Measurements from ENCODE around the gene ANKS4B. TPM values are rescaled to one million over a fixed set of nuclear protein-coding genes. Genes with fewer than 3 reads are reported as not detected.

The ANKS4B gene
- total RNA-seq, 2 experiments from 2014 or later, result not detected

- Mint-ChIP-seq H3K4me1 (ENCODE audit: low read depth) (no peaks in the 10 kb centered on the region), H3K27me3 (ENCODE audit: low read depth) (peaks cover 15% of the 10 kb centered on the region), H3K4me3 (no peak overlapping the region), H3K9me3 (ENCODE audit: insufficient read depth) (no peaks in the 10 kb centered on the region), H3K36me3 (ENCODE audit: low read depth) (no peaks in the 10 kb centered on the region), H3K27ac (no peak overlapping the region)
- ATAC-seq (no peak), DNase-seq (no peak)
- CTCF ChIA-PET, result no interaction called here
- POLR2A ChIA-PET, result no interaction called here
These were observed 16.8 kb downstream of the ANKS4B start for GRCh38 chr16:21250072-21250923.

GRCh38 chr16:21253470-21253869 lies 20.0 kb downstream of the ANKS4B start:
- ChIA-PET POLR2A (no interaction called here), CTCF (no interaction called here)
- DNase-seq (no peak), ATAC-seq (no peak)
- Mint-ChIP-seq H3K36me3 (ENCODE audit: low read depth) (no peaks in the 10 kb centered on the region), H3K4me1 (ENCODE audit: low read depth) (no peaks in the 10 kb centered on the region), H3K9me3 (ENCODE audit: insufficient read depth) (no peaks in the 10 kb centered on the region), H3K27ac (no peak overlapping the region), H3K4me3 (no peak overlapping the region), H3K27me3 (ENCODE audit: low read depth) (peaks cover 10% of the 10 kb centered on the region)

DNA sequence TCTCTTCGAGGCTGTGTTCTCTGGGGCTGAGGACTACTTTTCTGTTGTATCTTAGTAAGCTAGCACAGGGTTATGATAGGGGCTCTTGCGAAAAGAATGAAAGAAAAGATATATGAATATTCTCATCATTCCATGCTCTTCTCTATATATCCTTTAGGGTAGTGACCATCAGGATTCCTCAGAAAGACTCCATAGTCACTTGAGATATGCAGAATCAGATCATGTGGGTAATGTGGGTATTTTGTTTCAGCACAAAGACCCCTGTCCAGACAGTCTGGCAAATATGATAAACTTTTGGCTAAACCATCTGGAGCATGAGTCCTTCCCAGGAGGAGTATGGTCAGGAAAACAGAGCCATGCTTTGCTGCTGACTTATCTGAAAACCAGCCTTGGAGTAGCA lies 23.1 kb downstream of the ANKS4B start:
- ChIA-PET POLR2A (no interaction called here), CTCF (no interaction called here)
- Mint-ChIP-seq H3K4me3 (no peak overlapping the region), H3K4me1 (ENCODE audit: low read depth) (no peaks in the 10 kb centered on the region), H3K9me3 (ENCODE audit: insufficient read depth) (no peaks in the 10 kb centered on the region), H3K27me3 (ENCODE audit: low read depth) (peaks cover 4% of the 10 kb centered on the region), H3K36me3 (ENCODE audit: low read depth) (no peaks in the 10 kb centered on the region), H3K27ac (no peak overlapping the region)
- DNase-seq, result no peak
- no peak for ATAC-seq

GRCh38 chr16:21257284-21257683 lies 23.8 kb downstream of the ANKS4B start:
- no peak for ATAC-seq
- no peak overlapping the region for H3K27ac Mint-ChIP-seq
- POLR2A ChIA-PET, result no interaction called here
- H3K36me3 Mint-ChIP-seq (ENCODE audit: low read depth), result no peaks in the 10 kb centered on the region
- CTCF ChIA-PET, result no interaction called here
- peaks cover 4% of the 10 kb centered on the region for H3K27me3 Mint-ChIP-seq (ENCODE audit: low read depth)
- no peak for DNase-seq
- H3K4me1 Mint-ChIP-seq (ENCODE audit: low read depth), result no peaks in the 10 kb centered on the region
- H3K4me3 Mint-ChIP-seq, result no peak overlapping the region
- H3K9me3 Mint-ChIP-seq (ENCODE audit: insufficient read depth), result no peaks in the 10 kb centered on the region

DNA sequence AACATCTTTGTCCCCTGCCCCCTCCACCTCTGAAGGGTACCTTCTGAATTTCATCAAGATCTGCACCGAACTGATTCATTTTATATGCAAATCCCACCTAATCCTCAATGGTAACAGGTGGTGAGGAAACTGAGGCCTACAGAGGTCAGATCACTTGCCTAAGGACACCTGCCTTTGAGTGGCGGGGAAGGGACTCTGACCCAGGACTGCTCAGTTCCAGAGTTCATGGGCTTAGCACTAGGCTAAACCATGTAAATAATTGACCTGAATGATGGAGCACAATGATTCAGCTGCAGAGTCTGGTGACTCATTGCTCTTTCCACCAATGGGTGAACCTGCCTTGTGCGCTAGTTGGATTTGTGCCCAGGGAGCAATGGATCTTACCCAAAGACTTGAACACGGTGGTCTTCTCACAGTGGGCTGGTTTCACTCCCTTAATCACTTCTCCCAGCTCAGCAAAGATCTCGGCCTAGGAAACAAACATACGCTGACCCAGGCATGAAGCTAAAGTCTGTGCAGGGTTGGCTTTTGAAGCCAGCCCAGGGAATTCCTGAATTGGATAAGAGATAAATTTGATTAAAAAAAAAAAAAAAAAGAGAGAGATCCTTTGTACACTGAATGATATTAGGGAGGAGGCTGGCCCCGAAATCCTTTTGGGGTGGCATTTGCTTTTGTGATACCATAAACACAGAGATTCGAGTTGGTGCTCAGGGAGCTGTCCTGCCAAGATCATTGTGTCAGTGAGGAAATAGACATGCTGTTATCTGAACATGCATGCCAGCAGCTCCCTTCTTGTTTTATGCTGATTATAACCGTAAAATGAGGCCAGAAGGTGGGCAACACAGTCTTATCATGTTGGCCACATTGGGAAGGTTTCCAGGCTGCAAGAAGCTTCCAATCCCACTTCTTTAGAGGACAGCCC lies 27.6 kb downstream of the ANKS4B start:
- no peaks in the 10 kb centered on the region for H3K36me3 Mint-ChIP-seq (ENCODE audit: low read depth)
- CTCF ChIA-PET, result no interaction called here
- no peaks in the 10 kb centered on the region for H3K27me3 Mint-ChIP-seq (ENCODE audit: low read depth)
- no peaks in the 10 kb centered on the region for H3K4me1 Mint-ChIP-seq (ENCODE audit: low read depth)
- DNase-seq (no peak), ATAC-seq (no peak)
- POLR2A ChIA-PET, result interaction anchor here (1.0 kb wide), 1 partner anchor 31 kb away, joined by 3 read pairs; no protein-coding TSS in a partner anchor
- no peak overlapping the region for H3K27ac Mint-ChIP-seq
- H3K4me3 Mint-ChIP-seq, result no peak overlapping the region
- H3K9me3 Mint-ChIP-seq (ENCODE audit: insufficient read depth), result no peaks in the 10 kb centered on the region

DNA sequence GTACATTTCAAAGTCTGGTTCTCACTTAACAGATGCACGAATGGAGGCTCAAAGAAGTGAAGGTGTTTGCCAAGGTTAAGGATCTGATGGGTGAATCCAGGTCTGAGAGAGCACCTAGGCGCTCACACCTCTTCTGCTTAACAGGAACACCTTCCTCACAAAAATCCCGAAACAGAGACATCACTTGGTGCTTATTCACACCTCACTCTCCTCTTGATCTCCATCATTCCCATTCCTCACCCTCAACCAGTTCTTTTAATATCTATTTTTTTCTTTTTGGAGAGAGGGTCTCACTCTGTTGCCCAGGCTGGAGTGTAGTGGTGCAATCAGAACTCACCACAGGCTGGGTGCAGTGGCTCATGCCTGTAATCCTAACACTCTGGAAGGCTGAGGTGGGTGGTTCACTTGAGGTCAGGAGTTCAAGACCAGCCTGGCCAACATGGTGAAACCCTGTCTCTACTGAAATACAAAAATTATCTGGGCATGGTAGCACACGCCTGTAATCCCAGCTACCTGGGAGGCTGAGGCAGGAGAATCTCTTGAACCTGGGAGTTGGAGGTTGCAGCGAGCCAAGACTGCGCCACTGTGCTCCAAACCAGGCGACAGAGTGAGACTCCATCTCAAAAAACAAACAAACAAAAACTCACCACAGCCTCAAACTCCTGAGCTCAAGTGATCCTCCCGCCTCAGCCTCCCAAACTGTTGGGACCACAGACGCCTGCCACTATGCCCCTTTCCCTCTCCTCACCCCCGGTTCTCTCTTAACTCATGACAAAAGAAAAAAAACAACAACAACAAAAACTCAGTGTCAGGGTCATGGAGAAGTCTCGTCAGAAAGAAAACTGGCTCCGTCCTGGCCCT lies 29.5 kb downstream of the ANKS4B start:
- Mint-ChIP-seq H3K36me3 (ENCODE audit: low read depth) (no peaks in the 10 kb centered on the region), H3K9me3 (ENCODE audit: insufficient read depth) (no peaks in the 10 kb centered on the region), H3K4me1 (ENCODE audit: low read depth) (no peaks in the 10 kb centered on the region), H3K27me3 (ENCODE audit: low read depth) (no peaks in the 10 kb centered on the region), H3K4me3 (no peak overlapping the region), H3K27ac (no peak overlapping the region)
- ChIA-PET CTCF (no interaction called here), POLR2A (no interaction called here)
- DNase-seq (no peak), ATAC-seq (no peak)

DNA sequence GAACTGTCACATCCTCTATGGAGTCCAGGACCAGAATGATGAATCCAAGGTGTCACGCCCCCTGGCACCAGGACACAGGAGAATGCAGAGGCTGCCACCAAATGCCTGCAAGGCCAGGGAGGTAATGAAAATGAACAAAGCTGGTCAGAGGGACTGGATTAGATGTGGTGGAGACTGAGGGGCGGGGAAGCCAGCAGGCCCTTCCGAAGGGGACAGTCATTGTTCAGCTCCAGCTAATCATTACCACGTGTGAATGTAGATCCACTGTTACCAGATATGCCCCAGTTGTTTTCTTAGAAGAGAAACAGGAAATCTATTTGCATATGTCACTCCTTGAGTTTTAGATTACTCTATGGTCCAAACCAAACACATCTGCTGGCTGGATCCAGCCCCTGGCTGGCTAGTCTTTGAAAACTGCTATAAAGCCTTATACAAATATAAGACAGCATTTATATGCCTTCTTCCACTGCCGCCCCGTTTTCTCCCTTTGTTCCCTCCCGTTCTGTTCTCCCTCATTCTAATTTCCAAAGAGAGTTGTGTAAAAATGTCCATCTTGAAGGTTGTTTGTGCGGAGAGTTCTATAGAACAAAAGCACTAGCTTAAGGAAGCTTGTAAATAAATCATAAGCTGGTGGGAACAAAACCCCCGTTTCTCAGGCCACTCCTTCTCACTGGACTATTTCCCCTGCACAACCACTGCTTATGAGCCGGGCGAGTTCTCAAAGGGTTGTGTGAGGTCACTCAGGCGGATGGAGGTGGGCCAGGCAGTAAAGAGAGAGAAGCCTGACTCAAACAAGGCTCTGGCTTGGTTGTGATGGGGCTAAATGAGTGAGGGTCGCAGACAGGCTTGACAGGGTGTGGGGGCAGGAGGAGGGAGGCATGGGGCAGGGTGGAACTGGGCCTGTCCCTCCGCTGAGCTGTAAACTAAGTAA lies 30.4 kb downstream of the ANKS4B start:
- ChIA-PET CTCF (no interaction called here), POLR2A (no interaction called here)
- no peaks in the 10 kb centered on the region for H3K4me1 Mint-ChIP-seq (ENCODE audit: low read depth)
- ATAC-seq, result no peak
- no peak overlapping the region for H3K27ac Mint-ChIP-seq
- DNase-seq, result no peak
- H3K4me3 Mint-ChIP-seq, result no peak overlapping the region
- no peaks in the 10 kb centered on the region for H3K36me3 Mint-ChIP-seq (ENCODE audit: low read depth)
- no peaks in the 10 kb centered on the region for H3K9me3 Mint-ChIP-seq (ENCODE audit: insufficient read depth)
- no peaks in the 10 kb centered on the region for H3K27me3 Mint-ChIP-seq (ENCODE audit: low read depth)

- Mint-ChIP-seq H3K27ac (no peak overlapping the region), H3K36me3 (ENCODE audit: low read depth) (no peaks in the 10 kb centered on the region), H3K9me3 (ENCODE audit: insufficient read depth) (no peaks in the 10 kb centered on the region), H3K4me1 (ENCODE audit: low read depth) (no peaks in the 10 kb centered on the region), H3K27me3 (ENCODE audit: low read depth) (no peaks in the 10 kb centered on the region), H3K4me3 (no peak overlapping the region)
- ChIA-PET POLR2A (no interaction called here), CTCF (no interaction called here)
- no peak for ATAC-seq
- DNase-seq, result no peak
These were observed 31.1 kb downstream of the ANKS4B start for GRCh38 chr16:21264571-21265036.

DNA sequence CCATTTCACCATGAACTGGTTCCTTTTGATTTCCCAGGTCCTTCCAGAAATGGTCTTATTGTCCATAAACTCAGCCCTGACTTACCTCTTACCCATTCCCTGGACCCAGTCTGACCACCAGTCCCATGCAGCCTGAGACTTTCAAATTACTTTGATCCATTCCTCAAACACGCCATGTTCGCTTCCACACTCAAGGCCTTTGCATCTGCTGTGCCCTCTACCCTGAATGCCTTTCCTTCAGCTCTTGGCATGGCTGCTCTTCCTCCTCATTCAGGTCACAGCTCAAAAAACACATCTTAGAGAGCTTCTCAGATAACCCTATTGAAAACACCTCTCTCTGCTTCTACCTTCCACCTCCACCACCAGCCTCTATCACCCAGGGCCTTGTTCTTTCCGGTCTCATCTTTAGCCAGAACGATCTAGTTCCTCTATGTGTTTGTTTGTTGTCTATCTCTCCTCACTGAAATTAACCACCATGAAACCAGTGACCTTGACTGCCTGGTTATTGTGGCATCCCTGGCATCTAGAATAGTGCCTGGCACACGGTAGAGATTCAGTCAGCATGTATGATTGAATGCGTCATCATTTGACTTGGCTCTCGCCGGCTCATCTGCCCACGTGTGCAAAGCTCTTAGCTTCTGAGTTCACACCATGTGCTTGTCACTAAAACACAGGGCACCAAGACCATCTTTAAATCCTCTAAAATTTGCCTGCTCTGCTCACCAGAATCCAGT lies 31.8 kb downstream of the ANKS4B start:
- Mint-ChIP-seq H3K27ac (no peak overlapping the region), H3K9me3 (ENCODE audit: insufficient read depth) (no peaks in the 10 kb centered on the region), H3K4me1 (ENCODE audit: low read depth) (no peaks in the 10 kb centered on the region), H3K27me3 (ENCODE audit: low read depth) (no peaks in the 10 kb centered on the region), H3K4me3 (no peak overlapping the region), H3K36me3 (ENCODE audit: low read depth) (no peaks in the 10 kb centered on the region)
- ATAC-seq (no peak), DNase-seq (no peak)
- CTCF ChIA-PET, result no interaction called here
- POLR2A ChIA-PET, result no interaction called here

- ChIA-PET POLR2A (no interaction called here), CTCF (no interaction called here)
- peaks cover 5% of the 10 kb centered on the region for H3K27me3 Mint-ChIP-seq (ENCODE audit: low read depth)
- ATAC-seq (no peak), DNase-seq (no peak)
- H3K4me3 Mint-ChIP-seq, result no peak overlapping the region
- no peaks in the 10 kb centered on the region for H3K4me1 Mint-ChIP-seq (ENCODE audit: low read depth)
- no peak overlapping the region for H3K27ac Mint-ChIP-seq
- no peaks in the 10 kb centered on the region for H3K36me3 Mint-ChIP-seq (ENCODE audit: low read depth)
- no peaks in the 10 kb centered on the region for H3K9me3 Mint-ChIP-seq (ENCODE audit: insufficient read depth)
These were observed 33.8 kb downstream of the ANKS4B start for GRCh38 chr16:21267298-21267697.

Measured in activated CD8-positive, alpha-beta T cell treated with anti-CD3 and anti-CD28 coated beads, Interleukin-2, amount 10 ng/mL, durations not matched to agents 7 days and 5 days (primary cell).